Activated naive CD8-positive, alpha-beta T cell treated with anti-CD3 and anti-CD28 coated beads, Interleukin-2, amount 50 U/mL, for 24 hours (primary cell): ENCODE data around the gene RFX4.

ENCODE experiments used
- ATAC-seq: fragments of 150-1000 bp; cut with Tn5 transposase; one replicate; pipeline ENCODE4 v1.10.0; 2021
- DNase-seq: peaks from one replicate; pipeline ENCODE4 v3.0.0; 2021
- H3K27ac Mint-ChIP-seq: one replicate; pipeline ENCODE4 v1.8.0; 2021; ENCODE audit warnings: mild to moderate bottlenecking, mixed read lengths
- H3K27me3 Mint-ChIP-seq: one replicate; pipeline ENCODE4 v1.8.0; 2021; ENCODE audit warnings: mixed read lengths
- H3K36me3 Mint-ChIP-seq: one replicate; pipeline ENCODE4 v1.8.0; 2021; ENCODE audit warnings: low read depth, mixed read lengths
- H3K4me1 Mint-ChIP-seq: one replicate; pipeline ENCODE4 v1.8.0; 2021; ENCODE audit warnings: mixed read lengths
- H3K4me3 Mint-ChIP-seq: one replicate; pipeline ENCODE4 v1.8.0; 2021; ENCODE audit warnings: mild to moderate bottlenecking, moderate library complexity, mixed read lengths
- H3K9me3 Mint-ChIP-seq: one replicate; pipeline ENCODE4 v1.8.0; 2021; ENCODE audit warnings: mixed read lengths

The RFX4 gene

GRCh38 chr12:106648736-106649135 is 65.9 kb downstream of the RFX4 start:
- ATAC-seq (no peak), DNase-seq (no peak)
- H3K4me1 Mint-ChIP-seq = no peaks in the 10 kb centered on the region
- H3K36me3 Mint-ChIP-seq = no peaks in the 10 kb centered on the region
- H3K27ac Mint-ChIP-seq = no peak overlapping the region
- no peak overlapping the region for H3K4me3 Mint-ChIP-seq
- H3K9me3 Mint-ChIP-seq = no peaks in the 10 kb centered on the region
- no peaks in the 10 kb centered on the region for H3K27me3 Mint-ChIP-seq

GRCh38 chr12:106651552-106651951 is 68.7 kb downstream of the RFX4 start:
- H3K4me3 Mint-ChIP-seq = no peak overlapping the region
- no peak for ATAC-seq
- no peak overlapping the region for H3K27ac Mint-ChIP-seq
- no peaks in the 10 kb centered on the region for H3K36me3 Mint-ChIP-seq
- peaks cover 5% of the 10 kb centered on the region for H3K27me3 Mint-ChIP-seq
- no peak for DNase-seq
- H3K9me3 Mint-ChIP-seq = no peaks in the 10 kb centered on the region
- H3K4me1 Mint-ChIP-seq = no peaks in the 10 kb centered on the region

GRCh38 chr12:106652510-106653015 is 69.8 kb downstream of the RFX4 start:
- ATAC-seq (no peak), DNase-seq (no peak)
- H3K4me3 Mint-ChIP-seq = no peak overlapping the region
- no peaks in the 10 kb centered on the region for H3K36me3 Mint-ChIP-seq
- H3K27ac Mint-ChIP-seq = no peak overlapping the region
- H3K4me1 Mint-ChIP-seq = no peaks in the 10 kb centered on the region
- no peaks in the 10 kb centered on the region for H3K9me3 Mint-ChIP-seq
- H3K27me3 Mint-ChIP-seq = peaks cover 5% of the 10 kb centered on the region

GRCh38 chr12:106655577-106655976 is 72.8 kb downstream of the RFX4 start:
- H3K36me3 Mint-ChIP-seq = no peaks in the 10 kb centered on the region
- H3K4me1 Mint-ChIP-seq = no peaks in the 10 kb centered on the region
- H3K9me3 Mint-ChIP-seq = no peaks in the 10 kb centered on the region
- no peak overlapping the region for H3K27ac Mint-ChIP-seq
- H3K4me3 Mint-ChIP-seq = no peak overlapping the region
- DNase-seq (no peak), ATAC-seq (no peak)
- peaks cover 5% of the 10 kb centered on the region for H3K27me3 Mint-ChIP-seq

GRCh38 chr12:106657488-106657887 is 74.7 kb downstream of the RFX4 start:
- no peak for ATAC-seq
- Mint-ChIP-seq H3K27ac (no peak overlapping the region), H3K36me3 (no peaks in the 10 kb centered on the region), H3K4me1 (no peaks in the 10 kb centered on the region), H3K27me3 (peaks cover 5% of the 10 kb centered on the region), H3K4me3 (no peak overlapping the region), H3K9me3 (peaks cover 10% of the 10 kb centered on the region)
- no peak for DNase-seq

GRCh38 chr12:106663385-106663784 is 80.6 kb downstream of the RFX4 start:
- Mint-ChIP-seq H3K27me3 (peaks cover 2% of the 10 kb centered on the region), H3K4me3 (no peak overlapping the region), H3K4me1 (no peaks in the 10 kb centered on the region), H3K9me3 (peaks cover 32% of the 10 kb centered on the region), H3K36me3 (no peaks in the 10 kb centered on the region), H3K27ac (no peak overlapping the region)
- ATAC-seq (no peak), DNase-seq (no peak)

- H3K27ac Mint-ChIP-seq = no peak overlapping the region
- no peak for DNase-seq
- no peak overlapping the region for H3K4me3 Mint-ChIP-seq
- no peaks in the 10 kb centered on the region for H3K36me3 Mint-ChIP-seq
- no peak for ATAC-seq
- H3K4me1 Mint-ChIP-seq = no peaks in the 10 kb centered on the region
- peaks cover 9% of the 10 kb centered on the region for H3K9me3 Mint-ChIP-seq
- H3K27me3 Mint-ChIP-seq = peaks cover 37% of the 10 kb centered on the region
These were observed 86.4 kb downstream of the RFX4 start for GRCh38 chr12:106669216-106669615.

- ATAC-seq (no peak), DNase-seq (no peak)
- Mint-ChIP-seq H3K9me3 (no peaks in the 10 kb centered on the region), H3K27me3 (peaks cover 42% of the 10 kb centered on the region), H3K27ac (no peak overlapping the region), H3K36me3 (no peaks in the 10 kb centered on the region), H3K4me1 (no peaks in the 10 kb centered on the region), H3K4me3 (no peak overlapping the region)
These were observed 87.3 kb downstream of the RFX4 start for GRCh38 chr12:106670131-106670530.

GRCh38 chr12:106671840-106672239 is 89.0 kb downstream of the RFX4 start:
- Mint-ChIP-seq H3K4me3 (no peak overlapping the region), H3K27ac (no peak overlapping the region), H3K36me3 (no peaks in the 10 kb centered on the region), H3K27me3 (peaks cover 45% of the 10 kb centered on the region), H3K9me3 (no peaks in the 10 kb centered on the region), H3K4me1 (no peaks in the 10 kb centered on the region)
- ATAC-seq = no peak
- DNase-seq = no peak

GRCh38 chr12:106672314-106673025 is 89.7 kb downstream of the RFX4 start:
- no peaks in the 10 kb centered on the region for H3K4me1 Mint-ChIP-seq
- ATAC-seq = no peak

GRCh38 chr12:106673141-106673540 is 90.3 kb downstream of the RFX4 start:
- Mint-ChIP-seq H3K27me3 (peaks cover 43% of the 10 kb centered on the region), H3K4me1 (no peaks in the 10 kb centered on the region), H3K36me3 (no peaks in the 10 kb centered on the region), H3K4me3 (no peak overlapping the region), H3K9me3 (no peaks in the 10 kb centered on the region), H3K27ac (no peak overlapping the region)
- no peak for DNase-seq
- ATAC-seq = no peak

More at GRCh38 chr12:106672314-106673025, 89.7 kb downstream of the RFX4 start:
- no peak overlapping the region for H3K27ac Mint-ChIP-seq
- H3K4me3 Mint-ChIP-seq = no peak overlapping the region
- H3K9me3 Mint-ChIP-seq = no peaks in the 10 kb centered on the region
- H3K27me3 Mint-ChIP-seq = peaks cover 45% of the 10 kb centered on the region
- no peak for DNase-seq
- H3K36me3 Mint-ChIP-seq = no peaks in the 10 kb centered on the region

- Mint-ChIP-seq H3K27me3 (peaks cover 33% of the 10 kb centered on the region), H3K9me3 (no peaks in the 10 kb centered on the region), H3K36me3 (no peaks in the 10 kb centered on the region), H3K27ac (no peak overlapping the region), H3K4me3 (no peak overlapping the region), H3K4me1 (no peaks in the 10 kb centered on the region)
- ATAC-seq = no peak
- no peak for DNase-seq
These were observed 93.0 kb downstream of the RFX4 start for GRCh38 chr12:106675651-106676435.

- H3K9me3 Mint-ChIP-seq = no peaks in the 10 kb centered on the region
- no peak for ATAC-seq
These were observed 96.8 kb downstream of the RFX4 start for GRCh38 chr12:106679574-106679973.

GRCh38 chr12:106680280-106680679 is 97.5 kb downstream of the RFX4 start:
- no peaks in the 10 kb centered on the region for H3K36me3 Mint-ChIP-seq
- peaks cover 3% of the 10 kb centered on the region for H3K27me3 Mint-ChIP-seq
- H3K9me3 Mint-ChIP-seq = no peaks in the 10 kb centered on the region
- ATAC-seq = no peak
- no peak for DNase-seq
- no peak overlapping the region for H3K27ac Mint-ChIP-seq
- no peak overlapping the region for H3K4me3 Mint-ChIP-seq
- H3K4me1 Mint-ChIP-seq = no peaks in the 10 kb centered on the region

More at GRCh38 chr12:106679574-106679973, 96.8 kb downstream of the RFX4 start:
- no peak for DNase-seq
- Mint-ChIP-seq H3K27me3 (peaks cover 6% of the 10 kb centered on the region), H3K36me3 (no peaks in the 10 kb centered on the region), H3K4me1 (no peaks in the 10 kb centered on the region), H3K4me3 (no peak overlapping the region), H3K27ac (no peak overlapping the region)

GRCh38 chr12:106681210-106681609 is 98.4 kb downstream of the RFX4 start:
- DNase-seq (no peak), ATAC-seq (no peak)
- H3K4me3 Mint-ChIP-seq = no peak overlapping the region
- no peaks in the 10 kb centered on the region for H3K4me1 Mint-ChIP-seq
- no peak overlapping the region for H3K27ac Mint-ChIP-seq
- no peaks in the 10 kb centered on the region for H3K9me3 Mint-ChIP-seq
- no peaks in the 10 kb centered on the region for H3K36me3 Mint-ChIP-seq
- H3K27me3 Mint-ChIP-seq = no peaks in the 10 kb centered on the region
